GM12875 (cell line): ENCODE results near the gene MBOAT7.

Source experiments
- H3K4me3 ChIP-seq: one replicate; pipeline ENCODE4 v1.5.1; 2011; ENCODE audit warnings: low read depth, low read length, control low read depth
- TF ChIP-seq, protein P1 (sequence below): IDR thresholded peaks from 2 replicates; pipeline ENCODE4 v1.5.1; 2011; ENCODE audit warnings: low read depth, mild to moderate bottlenecking, control low read depth, inconsistent platforms, low read length, moderate library complexity, borderline replicate concordance; ENCODE audit not compliant: insufficient read depth

Gene MBOAT7

DNA sequence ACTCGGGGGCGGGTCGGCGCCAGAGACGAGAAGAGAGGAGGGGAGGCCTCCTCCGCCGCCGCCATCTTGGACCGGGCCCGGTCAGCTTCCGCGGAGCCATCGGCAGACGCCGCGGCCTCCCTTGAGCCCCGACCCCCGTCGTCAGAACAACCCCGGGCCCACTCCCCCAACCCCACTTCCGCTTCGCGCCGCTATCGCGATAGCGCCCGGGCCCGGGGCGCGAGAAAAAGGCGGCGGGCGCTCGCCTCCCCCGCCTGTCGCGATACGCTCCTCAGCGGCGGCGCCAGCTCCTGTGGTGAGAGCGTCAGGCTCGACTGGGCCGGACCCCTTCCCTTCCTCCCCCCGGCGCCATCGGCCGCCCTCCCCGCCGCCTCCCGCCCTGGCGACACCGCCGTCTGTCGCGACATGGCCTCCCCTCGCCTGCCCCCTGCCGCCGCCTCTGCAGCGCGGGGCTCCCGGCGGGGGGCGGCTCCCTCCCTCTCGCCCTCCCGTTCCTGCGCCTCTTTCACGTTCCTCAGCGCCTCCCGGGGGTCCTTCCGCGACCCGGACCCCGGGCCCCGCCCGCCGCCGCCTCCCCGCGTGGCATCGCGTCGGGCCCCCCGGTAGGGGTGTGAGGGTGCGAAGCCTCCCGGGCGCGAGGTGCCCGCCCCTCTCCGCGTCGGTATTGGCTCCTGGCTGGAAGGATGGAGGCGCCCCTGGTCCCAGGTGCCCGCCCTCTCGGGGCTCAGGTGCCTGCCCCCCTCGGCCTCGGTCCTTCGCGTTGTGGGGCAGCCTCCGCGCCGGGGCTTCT is 51.5 kb downstream of the MBOAT7 start, which contains the start of gene CNOT3:
TSS of gene CNOT3 (plus strand) at position 64 of the 790 bp plus-strand sequence. CDS start 5,217 bp downstream, outside the sequence.
- peak within 1 kb of the TSS; percentile 89 for H3K4me3 ChIP-seq
- TF ChIP-seq, protein P1, sequence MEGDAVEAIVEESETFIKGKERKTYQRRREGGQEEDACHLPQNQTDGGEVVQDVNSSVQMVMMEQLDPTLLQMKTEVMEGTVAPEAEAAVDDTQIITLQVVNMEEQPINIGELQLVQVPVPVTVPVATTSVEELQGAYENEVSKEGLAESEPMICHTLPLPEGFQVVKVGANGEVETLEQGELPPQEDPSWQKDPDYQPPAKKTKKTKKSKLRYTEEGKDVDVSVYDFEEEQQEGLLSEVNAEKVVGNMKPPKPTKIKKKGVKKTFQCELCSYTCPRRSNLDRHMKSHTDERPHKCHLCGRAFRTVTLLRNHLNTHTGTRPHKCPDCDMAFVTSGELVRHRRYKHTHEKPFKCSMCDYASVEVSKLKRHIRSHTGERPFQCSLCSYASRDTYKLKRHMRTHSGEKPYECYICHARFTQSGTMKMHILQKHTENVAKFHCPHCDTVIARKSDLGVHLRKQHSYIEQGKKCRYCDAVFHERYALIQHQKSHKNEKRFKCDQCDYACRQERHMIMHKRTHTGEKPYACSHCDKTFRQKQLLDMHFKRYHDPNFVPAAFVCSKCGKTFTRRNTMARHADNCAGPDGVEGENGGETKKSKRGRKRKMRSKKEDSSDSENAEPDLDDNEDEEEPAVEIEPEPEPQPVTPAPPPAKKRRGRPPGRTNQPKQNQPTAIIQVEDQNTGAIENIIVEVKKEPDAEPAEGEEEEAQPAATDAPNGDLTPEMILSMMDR = no peak

DNA sequence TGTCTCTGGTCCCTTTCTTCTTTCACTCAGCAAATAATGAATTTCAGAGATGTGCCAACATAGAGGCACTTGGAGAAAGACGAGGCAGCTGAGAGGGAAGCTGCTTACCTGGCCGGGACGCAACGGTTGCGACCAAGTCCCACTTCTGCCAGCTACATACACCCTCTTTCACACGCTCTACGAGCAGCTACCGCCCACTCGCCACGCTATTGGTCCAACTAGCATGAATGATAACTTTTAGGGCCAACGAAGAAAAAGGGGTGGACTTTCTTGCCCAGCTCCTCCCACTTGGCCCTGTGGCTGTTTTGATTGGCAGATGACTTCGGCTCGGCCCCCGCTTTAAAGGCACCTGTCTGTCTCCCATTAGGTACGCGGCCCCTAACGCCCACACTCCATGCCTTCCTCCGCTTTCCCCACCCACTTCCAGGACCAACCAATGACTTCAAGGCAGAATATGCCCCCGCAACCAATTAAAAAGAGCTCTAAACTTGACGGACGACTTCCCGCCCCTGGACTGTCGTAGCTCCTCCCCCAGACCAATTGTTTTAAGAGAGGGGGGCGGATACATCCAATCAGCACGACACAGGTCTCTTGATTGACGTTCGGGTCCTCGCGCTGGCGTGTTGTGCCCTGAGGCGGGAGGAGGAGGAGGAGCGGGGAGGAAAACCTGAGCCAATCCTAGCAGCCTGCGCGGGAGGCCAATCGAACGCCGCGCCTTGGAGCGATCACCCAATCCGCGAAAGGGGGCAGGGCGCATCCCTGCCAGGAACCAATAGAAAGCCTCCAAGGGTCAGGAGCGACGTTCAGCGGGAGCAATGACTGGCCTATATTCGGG is 52.3 kb downstream of the MBOAT7 start:
- TF ChIP-seq, protein P1 = no peak
- H3K4me3 ChIP-seq = peak overlapping the region; percentile 89

DNA sequence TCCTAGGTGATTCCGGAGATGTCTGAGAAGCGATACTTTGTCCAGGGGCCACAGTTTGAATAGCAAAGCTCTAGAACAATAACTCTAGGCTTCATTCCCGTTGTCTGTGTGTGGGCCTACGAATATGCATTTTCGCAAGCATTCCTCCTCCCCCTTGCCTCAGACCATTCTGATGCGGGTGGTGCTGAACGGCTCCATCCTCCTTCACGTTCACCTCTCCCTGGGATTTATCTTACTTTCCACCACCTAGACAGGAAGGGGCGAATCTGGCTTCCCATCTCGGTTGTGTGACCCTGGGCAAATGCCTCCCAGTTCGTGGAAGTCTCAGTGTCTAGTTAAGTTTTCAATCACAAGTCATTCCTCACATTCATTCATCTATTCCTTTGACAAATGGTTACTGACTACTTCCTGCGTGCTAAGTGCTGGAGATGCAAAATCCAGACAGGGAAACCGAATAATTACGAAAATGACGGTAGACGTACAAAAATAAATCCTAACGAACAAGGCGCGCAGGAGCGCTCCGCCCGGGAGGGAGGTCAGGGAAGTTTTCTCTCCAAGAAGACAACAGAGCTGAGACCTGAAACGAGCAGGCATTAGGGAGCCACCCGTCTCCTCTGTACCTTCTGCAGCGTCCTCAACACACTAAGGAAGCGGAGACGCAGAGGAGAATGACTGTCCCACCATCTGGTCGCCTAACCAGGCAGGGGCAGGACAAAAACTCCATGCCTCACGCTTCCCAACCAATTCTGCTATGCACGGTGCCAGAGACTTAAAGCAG is 53.1 kb downstream of the MBOAT7 start:
- TF ChIP-seq, protein P1 = no peak
- peak overlapping the region; percentile 41 for H3K4me3 ChIP-seq

DNA sequence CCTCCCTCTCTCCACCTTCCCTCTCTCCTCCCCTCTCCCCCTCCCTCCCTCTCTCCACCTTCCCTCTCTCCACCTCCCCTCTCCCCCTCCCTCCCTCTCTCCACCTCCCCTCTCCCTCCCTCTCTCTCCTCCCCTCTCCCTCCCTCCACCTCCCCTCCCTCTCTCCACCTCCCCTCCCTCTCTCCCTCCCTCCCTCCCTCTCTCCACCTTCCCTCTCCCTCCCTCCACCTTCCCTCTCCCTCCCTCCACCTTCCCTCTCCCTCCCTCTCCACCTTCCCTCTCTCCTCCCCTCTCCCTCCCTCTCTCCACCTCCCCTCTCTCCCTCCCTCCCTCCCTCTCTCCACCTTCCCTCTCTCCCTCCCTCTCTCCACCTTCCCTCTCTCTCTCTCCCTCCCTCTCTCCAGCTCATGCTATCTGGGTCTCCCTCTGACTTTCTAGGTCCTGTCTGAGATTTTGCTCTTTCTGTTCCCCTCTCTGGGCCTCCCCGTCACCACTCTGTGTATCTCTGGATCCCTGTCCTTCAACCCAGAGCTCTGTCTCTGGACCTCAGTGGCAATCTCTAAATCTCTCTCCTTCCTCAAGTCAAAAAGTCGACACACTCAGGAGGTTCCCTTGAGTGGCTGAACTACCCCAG is 55.3 kb downstream of the MBOAT7 start:
- no peak overlapping the region for H3K4me3 ChIP-seq
- TF ChIP-seq, protein P1 = no peak

DNA sequence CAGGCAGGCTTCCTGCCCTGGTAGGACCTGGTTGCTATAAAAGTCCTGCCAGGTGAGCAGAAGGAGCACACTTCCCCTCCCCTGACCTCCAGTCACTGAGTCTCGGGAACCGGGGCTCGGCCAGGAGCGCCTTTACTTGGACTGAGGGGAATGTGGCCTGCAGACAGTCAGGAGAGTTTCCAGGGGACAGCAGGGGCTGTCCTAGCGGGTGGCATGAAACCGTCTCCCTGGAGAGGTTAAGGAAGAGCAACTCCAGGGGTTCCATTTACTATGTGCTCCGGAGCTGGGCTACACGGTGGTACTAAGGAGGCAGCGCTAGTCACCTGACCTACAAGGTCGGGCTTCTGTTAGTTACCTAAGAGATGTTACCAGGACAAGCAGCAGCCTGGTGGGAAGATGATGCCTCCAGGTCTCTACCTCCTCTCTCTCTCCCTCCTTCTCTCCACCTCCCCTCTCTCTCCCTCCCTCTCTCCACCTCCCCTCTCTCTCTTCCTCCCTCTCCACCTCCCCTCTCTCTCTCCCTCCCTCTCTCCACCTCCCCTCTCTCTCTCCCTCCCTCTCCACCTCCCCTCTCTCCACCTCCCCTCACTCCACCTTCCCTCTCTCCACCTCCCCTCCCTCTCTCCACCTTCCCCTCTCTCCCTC is 55.9 kb downstream of the MBOAT7 start:
- TF ChIP-seq, protein P1 = no peak
- H3K4me3 ChIP-seq = no peak overlapping the region

DNA sequence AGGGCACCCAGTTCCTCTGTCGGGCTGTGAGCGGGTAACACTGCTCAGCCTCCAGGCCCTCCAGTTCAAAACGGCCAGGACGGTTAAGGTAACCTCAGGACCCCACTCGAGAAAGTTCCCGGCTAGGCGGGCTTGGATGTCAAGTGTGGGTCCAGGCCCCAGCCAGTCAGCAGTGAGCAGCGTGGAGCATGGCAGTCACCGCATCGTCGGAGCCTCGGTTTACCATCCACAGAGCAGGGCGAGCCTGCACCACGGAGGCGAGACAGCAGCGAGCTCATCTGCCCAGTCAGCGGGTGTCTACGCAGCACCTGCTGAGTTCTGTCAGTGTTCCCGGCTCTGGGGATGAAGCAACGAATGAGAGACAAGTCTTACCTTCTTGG is 59.8 kb downstream of the MBOAT7 start:
- no peak overlapping the region for H3K4me3 ChIP-seq
- TF ChIP-seq, protein P1 = no peak
